GM12875 (cell line): ENCODE measurements around the gene IRF3.

ENCODE experiments used
- H3K4me3 ChIP-seq: one replicate; pipeline ENCODE4 v1.5.1; 2011; ENCODE audit warnings: low read depth, low read length, control low read depth
- TF ChIP-seq, protein P1 (sequence below): IDR thresholded peaks from 2 replicates; pipeline ENCODE4 v1.5.1; 2011; ENCODE audit warnings: low read depth, mild to moderate bottlenecking, control low read depth, inconsistent platforms, low read length, moderate library complexity, borderline replicate concordance; ENCODE audit not compliant: insufficient read depth

The IRF3 gene

GRCh38 chr19:49651820-49652550 lies 13.7 kb downstream of the IRF3 start:
- TF ChIP-seq, protein P1, sequence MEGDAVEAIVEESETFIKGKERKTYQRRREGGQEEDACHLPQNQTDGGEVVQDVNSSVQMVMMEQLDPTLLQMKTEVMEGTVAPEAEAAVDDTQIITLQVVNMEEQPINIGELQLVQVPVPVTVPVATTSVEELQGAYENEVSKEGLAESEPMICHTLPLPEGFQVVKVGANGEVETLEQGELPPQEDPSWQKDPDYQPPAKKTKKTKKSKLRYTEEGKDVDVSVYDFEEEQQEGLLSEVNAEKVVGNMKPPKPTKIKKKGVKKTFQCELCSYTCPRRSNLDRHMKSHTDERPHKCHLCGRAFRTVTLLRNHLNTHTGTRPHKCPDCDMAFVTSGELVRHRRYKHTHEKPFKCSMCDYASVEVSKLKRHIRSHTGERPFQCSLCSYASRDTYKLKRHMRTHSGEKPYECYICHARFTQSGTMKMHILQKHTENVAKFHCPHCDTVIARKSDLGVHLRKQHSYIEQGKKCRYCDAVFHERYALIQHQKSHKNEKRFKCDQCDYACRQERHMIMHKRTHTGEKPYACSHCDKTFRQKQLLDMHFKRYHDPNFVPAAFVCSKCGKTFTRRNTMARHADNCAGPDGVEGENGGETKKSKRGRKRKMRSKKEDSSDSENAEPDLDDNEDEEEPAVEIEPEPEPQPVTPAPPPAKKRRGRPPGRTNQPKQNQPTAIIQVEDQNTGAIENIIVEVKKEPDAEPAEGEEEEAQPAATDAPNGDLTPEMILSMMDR, result no peak
- H3K4me3 ChIP-seq, result no peak overlapping the region

DNA sequence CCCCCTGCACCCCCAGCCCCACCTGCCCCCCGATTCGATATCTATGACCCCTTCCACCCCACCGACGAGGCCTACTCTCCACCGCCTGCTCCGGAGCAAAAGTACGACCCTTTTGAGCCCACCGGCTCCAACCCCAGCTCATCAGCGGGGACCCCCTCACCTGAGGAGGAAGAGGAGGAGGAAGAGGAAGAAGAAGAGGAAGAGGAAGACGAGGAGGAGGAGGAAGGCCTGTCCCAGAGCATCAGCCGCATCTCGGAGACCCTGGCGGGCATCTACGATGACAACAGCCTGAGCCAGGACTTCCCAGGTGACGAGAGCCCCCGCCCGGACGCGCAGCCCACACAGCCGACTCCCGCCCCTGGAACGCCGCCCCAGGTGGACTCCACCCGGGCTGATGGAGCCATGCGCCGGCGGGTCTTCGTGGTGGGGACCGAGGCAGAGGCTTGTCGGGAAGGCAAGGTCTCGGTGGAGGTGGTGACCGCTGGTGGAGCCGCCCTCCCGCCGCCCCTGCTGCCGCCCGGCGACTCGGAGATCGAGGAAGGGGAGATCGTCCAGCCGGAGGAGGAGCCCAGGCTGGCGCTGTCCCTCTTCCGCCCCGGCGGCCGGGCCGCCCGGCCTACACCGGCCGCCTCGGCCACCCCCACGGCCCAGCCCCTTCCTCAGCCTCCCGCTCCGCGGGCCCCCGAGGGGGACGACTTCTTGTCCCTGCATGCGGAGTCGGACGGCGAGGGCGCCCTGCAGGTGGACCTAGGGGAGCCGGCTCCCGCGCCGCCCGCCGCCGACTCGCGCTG lies 14.4 kb downstream of the IRF3 start:
- TF ChIP-seq, protein P1, result no peak
- H3K4me3 ChIP-seq, result no peak overlapping the region

DNA sequence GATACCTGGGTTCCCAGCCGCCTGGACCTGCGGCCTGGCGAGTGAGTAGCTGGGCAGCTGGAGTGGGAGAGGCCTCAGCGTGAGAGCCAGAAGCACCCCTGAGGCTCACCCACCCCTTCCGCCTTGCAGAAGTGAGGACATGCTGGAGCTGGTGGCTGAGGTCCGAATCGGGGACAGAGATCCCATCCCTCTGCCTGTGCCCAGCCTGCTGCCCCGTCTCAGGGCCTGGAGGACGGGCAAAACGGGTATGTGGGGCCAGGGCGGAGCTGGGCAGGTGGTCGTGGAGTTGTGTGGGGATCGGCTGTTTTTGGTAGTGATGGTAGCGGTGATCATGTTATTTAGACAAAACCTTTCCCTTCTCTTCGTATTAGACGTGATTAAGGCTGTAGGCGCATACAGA lies 19.1 kb downstream of the IRF3 start:
- TF ChIP-seq, protein P1, result no peak
- no peak overlapping the region for H3K4me3 ChIP-seq

DNA sequence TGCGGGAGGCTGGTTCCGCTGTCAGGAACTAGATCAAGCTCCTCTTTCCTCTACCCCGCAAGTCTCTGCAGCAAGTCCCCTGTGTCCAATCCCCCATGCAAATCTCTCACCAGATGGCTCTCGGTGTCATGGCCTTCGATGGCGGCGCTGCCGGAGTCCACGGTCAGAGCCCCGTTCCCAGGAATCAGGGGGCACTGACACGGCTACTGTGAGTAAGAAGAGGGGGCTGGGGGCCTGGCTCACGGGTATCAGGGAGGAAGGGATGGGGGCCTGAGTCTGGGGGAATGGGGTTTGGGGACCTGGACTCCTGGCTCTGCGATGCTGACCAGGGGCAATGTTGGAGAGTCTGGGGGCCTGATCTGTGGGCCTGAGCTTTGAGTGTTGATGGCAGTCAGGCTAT lies 19.7 kb downstream of the IRF3 start:
- no peak overlapping the region for H3K4me3 ChIP-seq
- TF ChIP-seq, protein P1, result no peak

DNA sequence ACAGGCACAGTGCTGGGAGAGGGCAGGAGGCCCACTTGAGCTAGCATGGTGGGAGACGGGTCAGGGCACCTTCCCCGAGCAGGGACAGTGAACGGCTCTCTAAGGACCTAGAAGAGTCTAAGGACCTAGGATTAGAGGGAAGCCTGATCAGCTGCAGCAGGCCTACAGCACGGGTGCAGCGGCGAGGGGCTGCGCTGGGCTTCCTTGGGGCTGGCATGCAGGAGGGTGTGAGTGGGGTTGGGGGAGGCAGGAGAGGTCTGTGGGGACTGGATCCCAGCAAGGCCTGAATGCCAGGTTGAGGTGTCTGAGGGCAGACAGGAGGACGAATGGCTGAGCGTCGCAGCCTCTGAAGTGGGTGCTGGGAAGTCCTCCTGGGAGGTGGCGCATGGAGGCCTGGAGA lies 20.1 kb downstream of the IRF3 start:
- H3K4me3 ChIP-seq, result no peak overlapping the region
- TF ChIP-seq, protein P1, result no peak

DNA sequence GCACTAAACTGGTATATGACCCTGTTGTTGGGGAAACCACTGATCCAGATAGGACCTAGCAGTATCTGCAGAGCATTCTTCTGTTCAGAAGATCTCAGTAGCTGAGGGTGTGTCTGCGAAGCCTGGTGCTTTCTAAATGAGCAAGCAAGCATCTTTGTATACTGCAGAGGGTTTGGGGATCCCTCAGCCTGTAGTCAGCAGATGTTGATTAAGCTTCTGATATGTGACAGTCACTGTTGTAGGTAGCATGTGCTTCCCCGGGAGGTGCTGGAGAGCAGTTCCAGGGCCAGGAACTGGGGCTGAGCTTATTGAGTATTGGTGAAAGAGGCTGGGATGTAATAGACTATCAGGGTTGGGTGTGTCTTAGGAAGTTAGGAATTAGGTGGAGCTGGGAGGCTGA lies 22.2 kb downstream of the IRF3 start:
- no peak overlapping the region for H3K4me3 ChIP-seq

More for the DNA sequence above, 22.2 kb downstream of the IRF3 start:
- TF ChIP-seq, protein P1, result no peak
